HCT116 (cell line): ENCODE measurements around the gene CDH2. TPM values are rescaled to one million over a fixed set of nuclear protein-coding genes. Genes with fewer than 3 reads are reported as not detected.

Source experiments
- ATAC-seq: fragments of 200-7000 bp; cut with Tn5 transposase; 2 replicates; pipeline ENCODE4 v1.9.1; 2020; ENCODE audit warnings: mild to moderate bottlenecking, moderate library complexity
- BruUV-seq: library from RNA; stranded (reverse); fragments of 400-500 nt; replicated peaks from 2 replicates; lab custom pipeline; 2021; lab: Mats Ljungman, UMichigan
- CTCF ChIA-PET: fragments of 300-600 bp; sonication (Branson Sonifier 250); formaldehyde crosslinking; loops from one replicate; lab custom pipeline; 2021; ENCODE audit warnings: antibody characterized with exemption; lab: Charles Lee
- POLR2A ChIA-PET: fragments of 300-600, 350-600 bp; sonication (Branson Sonifier 250); formaldehyde crosslinking; loops from one replicate; lab custom pipeline; 2021; ENCODE audit warnings: antibody characterized with exemption; lab: Charles Lee
- RAD21 ChIA-PET, 2 experiments: fragments of 300-600 bp; sonication (Branson Sonifier 250); formaldehyde crosslinking; loops; one replicate each; lab custom pipeline; 2023; ENCODE audit warnings: low total read pairs in 2 of 2; ENCODE audit not compliant: uncharacterized antibody in 2 of 2, unreplicated experiment in 2 of 2, low non-redundant PET in 1 of 2; lab: Charles Lee
- DNase-seq: peaks from one replicate; pipeline ENCODE4 v3.0.0-alpha.2; 2010; ENCODE audit warnings: low read depth, low spot score
- H2AFZ ChIP-seq: fragments of 200-600 bp; shearing (Covaris generic), sonication (generic); 2 replicates; pipeline ENCODE4 v1.6.1; 2017; ENCODE audit warnings: low read depth, mixed run types, mixed read lengths, antibody characterized with exemption, low read length; ENCODE audit not compliant: poor library complexity, severe bottlenecking
- H3K27ac ChIP-seq: 2 replicates; pipeline ENCODE4 v1.5.1; 2012; ENCODE audit warnings: low read depth, low read length
- H3K27me3 ChIP-seq: fragments of 200-600 bp; sonication (generic); 2 replicates; pipeline ENCODE4 v1.6.1; 2016; ENCODE audit warnings: mixed run types, low read length, mixed read lengths; ENCODE audit not compliant: insufficient read depth
- H3K36me3 ChIP-seq, 2 experiments: fragments of 200-500 bp in 1 of 2; fragments of 200-600 bp in 1 of 2; sonication (Bioruptor generic) in 1 of 2; sonication (generic) in 1 of 2; 2 replicates each; pipeline versions ENCODE4 v1.5.1 to v1.6.1; 2014 to 2016; ENCODE audit warnings: low read length in 2 of 2, inconsistent platforms in 1 of 2, mixed read lengths in 1 of 2, mixed run types in 1 of 2; ENCODE audit not compliant: insufficient read depth in 2 of 2, control insufficient read depth in 1 of 2
- H3K4me1 ChIP-seq, 2 experiments: fragments of 200-600 bp in 1 of 2; sonication (generic) in 1 of 2; 2 replicates each; pipeline versions ENCODE4 v1.5.1 to v1.6.1; 2012 to 2017; ENCODE audit warnings: low read length in 2 of 2, inconsistent platforms in 1 of 2, mild to moderate bottlenecking in 1 of 2, mixed read lengths in 1 of 2, mixed run types in 1 of 2, moderate library complexity in 1 of 2; ENCODE audit not compliant: insufficient read depth in 2 of 2, control insufficient read depth in 1 of 2
- H3K4me2 ChIP-seq: fragments of 200-600 bp; sonication (generic); 2 replicates; pipeline ENCODE4 v1.6.1; 2017; ENCODE audit warnings: mixed run types, low read length, mixed read lengths
- H3K4me3 ChIP-seq, 2 experiments: fragments of 200-600 bp in 1 of 2; sonication (generic) in 1 of 2; replicated peaks in 1 of 2; 2 replicates each; pipeline ENCODE4 v1.5.1; 2011 to 2016; ENCODE audit warnings: low read length in 2 of 2, control low read depth in 1 of 2, low read depth in 1 of 2, mild to moderate bottlenecking in 1 of 2, mixed read lengths in 1 of 2, mixed run types in 1 of 2
- H3K79me2 ChIP-seq: fragments of 200-600 bp; sonication (generic); 2 replicates; pipeline ENCODE4 v1.6.1; 2017; ENCODE audit warnings: mild to moderate bottlenecking, mixed run types, low read length, moderate library complexity, mixed read lengths; ENCODE audit not compliant: insufficient read depth
- H3K9ac ChIP-seq: fragments of 200-600 bp; sonication (generic); 2 replicates; pipeline ENCODE4 v1.6.1; 2016; ENCODE audit warnings: low read length, mixed read lengths
- H3K9me2 ChIP-seq: fragments of 200-600 bp; sonication (generic), shearing (Covaris generic); 2 replicates; pipeline ENCODE4 v1.6.1; 2017; ENCODE audit warnings: mixed run types, mild to moderate bottlenecking, moderate library complexity; ENCODE audit not compliant: insufficient read depth
- H3K9me3 ChIP-seq, 2 experiments: fragments of 200-500 bp in 1 of 2; fragments of 200-600 bp in 1 of 2; sonication (Bioruptor generic) in 1 of 2; sonication (generic) in 1 of 2; 2 replicates each; pipeline ENCODE4 v1.6.1; 2014 to 2017; ENCODE audit warnings: low read length in 2 of 2, mixed read lengths in 2 of 2, inconsistent platforms in 1 of 2, low read depth in 1 of 2, mild to moderate bottlenecking in 1 of 2, mixed run types in 1 of 2, moderate library complexity in 1 of 2; ENCODE audit not compliant: control insufficient read depth in 1 of 2, insufficient read depth in 1 of 2
- H4K20me1 ChIP-seq: fragments of 200-600 bp; sonication (generic), shearing (Covaris generic); 2 replicates; pipeline ENCODE4 v1.6.1; 2017; ENCODE audit warnings: mixed run types, mild to moderate bottlenecking, moderate library complexity; ENCODE audit not compliant: insufficient read depth
- CBX3 ChIP-seq: IDR thresholded peaks from 2 replicates; pipeline ENCODE4 v1.6.1; 2012; ENCODE audit warnings: low read depth
- ELF1 ChIP-seq: IDR thresholded peaks from 2 replicates; pipeline ENCODE4 v1.6.1; 2012; ENCODE audit warnings: low read depth, borderline replicate concordance
- EZH2 ChIP-seq: fragments of 200-600 bp; sonication (generic); IDR thresholded peaks from 2 replicates; pipeline ENCODE4 v1.6.1; 2017; ENCODE audit warnings: antibody characterized with exemption, mixed run types
- EZH2phosphoT487 ChIP-seq: fragments of 200-600 bp; IDR thresholded peaks from 2 replicates; pipeline ENCODE4 v1.6.1; 2018; ENCODE audit warnings: antibody characterized with exemption, borderline replicate concordance
- FOSL1 ChIP-seq: IDR thresholded peaks from 2 replicates; pipeline ENCODE4 v1.6.1; 2012; ENCODE audit warnings: low read depth
- POLR2A ChIP-seq: IDR thresholded peaks from 2 replicates; pipeline ENCODE4 v1.7.0; 2011; ENCODE audit warnings: borderline replicate concordance; ENCODE audit not compliant: insufficient read depth, insufficient read length; ENCODE audit errors: extremely low read depth
- POLR2AphosphoS5 ChIP-seq: IDR thresholded peaks from 2 replicates; pipeline ENCODE4 v1.6.1; 2011; ENCODE audit warnings: mild to moderate bottlenecking, low read depth, low read length, moderate library complexity
- YY1 ChIP-seq: IDR thresholded peaks from 2 replicates; pipeline ENCODE4 v1.6.1; 2011; ENCODE audit warnings: low read length, low read depth, moderate library complexity, mild to moderate bottlenecking; ENCODE audit not compliant: insufficient replicate concordance; ENCODE audit errors: extremely low read depth
- ZFX ChIP-seq: fragments of 450-650 bp; IDR thresholded peaks from 2 replicates; pipeline ENCODE4 v1.6.1; 2017
- ZNF274 ChIP-seq: fragments of 200-500 bp; sonication (Bioruptor generic); IDR thresholded peaks from 2 replicates; pipeline ENCODE4 v1.6.1; 2014; ENCODE audit warnings: mild to moderate bottlenecking, low read depth, low read length, inconsistent platforms
- intact Hi-C: fragments of 100-400 bp; cut with micrococcal nuclease; formaldehyde crosslinking; loops from 2 replicates; pipeline ENCODE4 v1.10.0; 2022
- total RNA-seq: library from RNA; stranded (reverse); gene quantifications from one replicate; pipeline ENCODE4 v1.2.1, GENCODE V29; 2021; ENCODE audit not compliant: unreplicated experiment
- TF ChIP-seq, protein P1 (sequence below): IDR thresholded peaks from 2 replicates; pipeline ENCODE4 v1.6.1; 2011; ENCODE audit warnings: mild to moderate bottlenecking, low read length, moderate library complexity; ENCODE audit not compliant: insufficient replicate concordance; ENCODE audit errors: extremely low read depth
- TF ChIP-seq, protein P2 (sequence below), 3 experiments: fragments of 200-600 bp in 1 of 3; sonication (generic) in 1 of 3; IDR thresholded peaks in 2 of 3; conservative IDR thresholded peaks in 1 of 3; 2 replicates each; pipeline ENCODE4 v1.5.1; 2012 to 2017; ENCODE audit warnings: low read depth in 2 of 3, low read length in 2 of 3, antibody characterized with exemption in 1 of 3, borderline replicate concordance in 1 of 3, control low read depth in 1 of 3, mild to moderate bottlenecking in 1 of 3, mixed read lengths in 1 of 3, mixed run types in 1 of 3, moderate library complexity in 1 of 3; ENCODE audit not compliant: insufficient read depth in 1 of 3

CDH2 gene
- total RNA-seq, 1 experiment from 2014 or later: 0.15 TPM

DNA sequence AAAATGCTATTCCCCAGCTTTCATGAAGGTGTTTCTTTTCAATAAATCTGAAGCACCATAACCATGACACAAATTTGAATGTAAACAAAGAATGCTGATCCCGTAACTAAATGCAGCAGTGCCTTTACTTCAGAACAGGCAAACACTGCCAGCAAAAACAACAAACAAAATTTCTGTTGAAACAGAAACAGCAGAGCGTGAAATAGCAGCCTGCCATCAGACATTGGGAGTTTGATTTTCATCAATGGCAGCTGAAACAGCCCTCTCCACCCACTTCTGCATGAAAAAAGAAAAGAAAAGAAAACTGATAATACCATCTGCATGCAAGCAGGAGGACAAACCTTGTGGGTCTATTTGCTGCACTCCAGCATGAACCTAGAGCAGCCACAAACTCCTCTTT, 128.3 kb downstream of the CDH2 start (continued):
- TF ChIP-seq, protein P1, sequence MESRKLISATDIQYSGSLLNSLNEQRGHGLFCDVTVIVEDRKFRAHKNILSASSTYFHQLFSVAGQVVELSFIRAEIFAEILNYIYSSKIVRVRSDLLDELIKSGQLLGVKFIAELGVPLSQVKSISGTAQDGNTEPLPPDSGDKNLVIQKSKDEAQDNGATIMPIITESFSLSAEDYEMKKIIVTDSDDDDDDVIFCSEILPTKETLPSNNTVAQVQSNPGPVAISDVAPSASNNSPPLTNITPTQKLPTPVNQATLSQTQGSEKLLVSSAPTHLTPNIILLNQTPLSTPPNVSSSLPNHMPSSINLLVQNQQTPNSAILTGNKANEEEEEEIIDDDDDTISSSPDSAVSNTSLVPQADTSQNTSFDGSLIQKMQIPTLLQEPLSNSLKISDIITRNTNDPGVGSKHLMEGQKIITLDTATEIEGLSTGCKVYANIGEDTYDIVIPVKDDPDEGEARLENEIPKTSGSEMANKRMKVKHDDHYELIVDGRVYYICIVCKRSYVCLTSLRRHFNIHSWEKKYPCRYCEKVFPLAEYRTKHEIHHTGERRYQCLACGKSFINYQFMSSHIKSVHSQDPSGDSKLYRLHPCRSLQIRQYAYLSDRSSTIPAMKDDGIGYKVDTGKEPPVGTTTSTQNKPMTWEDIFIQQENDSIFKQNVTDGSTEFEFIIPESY: no peak

DNA sequence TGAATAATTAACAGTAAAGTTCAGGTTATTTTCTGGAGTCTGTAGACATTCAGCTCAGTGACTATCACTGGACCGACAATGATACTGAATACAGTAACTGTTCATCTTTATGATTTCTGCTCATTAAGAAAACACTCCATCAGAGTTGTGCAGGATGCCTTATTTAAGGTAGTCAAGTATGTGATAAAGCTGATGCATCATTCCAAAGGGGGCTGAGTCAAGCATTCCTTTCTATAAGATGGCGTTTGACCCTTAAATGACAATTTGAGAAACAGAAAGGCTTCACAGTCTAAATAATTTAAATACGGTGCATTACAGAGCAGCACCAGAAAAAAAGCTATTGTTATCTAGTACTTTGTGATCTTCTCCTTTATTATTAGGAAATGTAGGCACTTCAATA, 131.1 kb downstream of the CDH2 start:
- no peak overlapping the region for H3K9ac ChIP-seq
- TF ChIP-seq ELF1 (no peak), POLR2A (no peak), FOSL1 (no peak), POLR2AphosphoS5 (no peak), YY1 (no peak), EZH2 (no peak), ZNF274 (no peak), EZH2phosphoT487 (no peak), ZFX (no peak), CBX3 (no peak)
- TF ChIP-seq, protein P2, sequence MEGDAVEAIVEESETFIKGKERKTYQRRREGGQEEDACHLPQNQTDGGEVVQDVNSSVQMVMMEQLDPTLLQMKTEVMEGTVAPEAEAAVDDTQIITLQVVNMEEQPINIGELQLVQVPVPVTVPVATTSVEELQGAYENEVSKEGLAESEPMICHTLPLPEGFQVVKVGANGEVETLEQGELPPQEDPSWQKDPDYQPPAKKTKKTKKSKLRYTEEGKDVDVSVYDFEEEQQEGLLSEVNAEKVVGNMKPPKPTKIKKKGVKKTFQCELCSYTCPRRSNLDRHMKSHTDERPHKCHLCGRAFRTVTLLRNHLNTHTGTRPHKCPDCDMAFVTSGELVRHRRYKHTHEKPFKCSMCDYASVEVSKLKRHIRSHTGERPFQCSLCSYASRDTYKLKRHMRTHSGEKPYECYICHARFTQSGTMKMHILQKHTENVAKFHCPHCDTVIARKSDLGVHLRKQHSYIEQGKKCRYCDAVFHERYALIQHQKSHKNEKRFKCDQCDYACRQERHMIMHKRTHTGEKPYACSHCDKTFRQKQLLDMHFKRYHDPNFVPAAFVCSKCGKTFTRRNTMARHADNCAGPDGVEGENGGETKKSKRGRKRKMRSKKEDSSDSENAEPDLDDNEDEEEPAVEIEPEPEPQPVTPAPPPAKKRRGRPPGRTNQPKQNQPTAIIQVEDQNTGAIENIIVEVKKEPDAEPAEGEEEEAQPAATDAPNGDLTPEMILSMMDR (IDR thresholded peaks at IDR 0.05 in 2 of 3, conservative IDR thresholded peaks at IDR 0.05 in 1 of 3; ENCODE audit: borderline replicate concordance in 1 of 3, insufficient read depth in 1 of 3, low read depth in 2 of 3, low read length in 2 of 3): no peak
- TF ChIP-seq, all 23 proteins: peak for 0
- no TSS peak for BruUV-seq
- H3K27me3 ChIP-seq: no peaks in the 10 kb centered on the region
- no peaks in the 10 kb centered on the region for H3K9me3 ChIP-seq
- no peaks in the 10 kb centered on the region for H3K9me2 ChIP-seq
- H2AFZ ChIP-seq: no peak overlapping the region
- no peak for ATAC-seq
- no peaks in the 10 kb centered on the region for H3K79me2 ChIP-seq
- ChIA-PET RAD21 (no interaction called here), POLR2A (no interaction called here), CTCF (no interaction called here)
- DNase-seq: no peak
- intact Hi-C loops: loop anchor here (5.0 kb wide), 1 partner anchor 396 kb away; no protein-coding TSS in a partner anchor
- no peak overlapping the region for H3K4me3 ChIP-seq
- H3K4me2 ChIP-seq: no peak overlapping the region
- H3K27ac ChIP-seq: no peak overlapping the region
- no peaks in the 10 kb centered on the region for H3K4me1 ChIP-seq
- H3K36me3 ChIP-seq: no peaks in the 10 kb centered on the region
- no peaks in the 10 kb centered on the region for H4K20me1 ChIP-seq
